Nephron (organoid): ENCODE data around the gene PYROXD2.

Experiments
- H3K27ac Mint-ChIP-seq, 3 experiments: 2 replicates each; pipeline ENCODE4 v1.8.0; 2020; ENCODE audit warnings: mixed read lengths in 3 of 3, mild to moderate bottlenecking in 2 of 3, moderate library complexity in 1 of 3
- H3K27me3 Mint-ChIP-seq: 2 replicates; pipeline ENCODE4 v1.8.0; 2021; ENCODE audit warnings: low read depth, mild to moderate bottlenecking, moderate library complexity, mixed read lengths
- H3K36me3 Mint-ChIP-seq: 2 replicates; pipeline ENCODE4 v1.8.0; 2020; ENCODE audit warnings: low read depth, mixed read lengths
- H3K4me1 Mint-ChIP-seq: 2 replicates; pipeline ENCODE4 v1.8.0; 2020; ENCODE audit warnings: mixed read lengths
- H3K4me3 Mint-ChIP-seq, 3 experiments: 2 replicates each; pipeline ENCODE4 v1.8.0; 2020; ENCODE audit warnings: mild to moderate bottlenecking in 3 of 3, mixed read lengths in 3 of 3, moderate library complexity in 2 of 3
- H3K9me3 Mint-ChIP-seq: 2 replicates; pipeline ENCODE4 v1.8.0; 2020; ENCODE audit warnings: mixed read lengths
- TF ChIP-seq, protein P1 (sequence below), 3 experiments: fragments of 200-600 bp; sonication (generic); IDR thresholded peaks; one replicate each; pipeline ENCODE4 v1.5.0; 2021; ENCODE audit warnings: antibody characterized with exemption in 3 of 3; ENCODE audit not compliant: unreplicated experiment in 3 of 3

Gene PYROXD2

DNA sequence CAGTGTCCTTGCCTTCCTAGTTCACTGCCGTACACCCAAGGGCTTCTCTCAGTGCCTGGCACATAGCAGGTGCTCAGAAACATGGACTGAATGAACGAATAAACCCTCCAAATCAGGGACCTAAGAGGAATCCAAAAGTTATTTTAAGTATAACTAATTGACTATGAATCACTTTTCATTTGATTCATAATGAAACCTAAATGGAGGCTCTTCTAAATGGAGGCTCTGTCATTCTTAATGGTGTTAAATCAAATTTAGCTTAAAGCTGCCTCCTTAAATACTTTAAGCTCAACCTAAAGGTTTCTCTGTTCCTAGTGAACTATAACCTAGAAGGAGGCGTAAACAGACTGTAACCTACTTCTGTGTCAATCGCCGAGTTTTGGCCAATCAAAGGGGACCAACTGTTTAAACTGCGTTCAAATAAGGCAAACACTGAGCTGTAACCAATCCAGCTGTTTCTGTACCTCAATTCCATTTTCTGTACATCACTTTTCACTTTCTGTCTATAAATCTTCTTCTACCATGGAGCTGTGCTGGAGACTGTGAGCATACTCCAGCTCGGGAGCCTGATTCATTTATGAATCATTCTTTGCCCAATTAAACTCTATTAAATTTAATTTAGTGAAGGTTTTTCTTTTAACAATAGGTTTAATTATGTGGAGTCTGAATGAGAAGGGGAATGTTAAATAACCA lies 11.0 kb downstream of the PYROXD2 start:
- TF ChIP-seq, protein P1, sequence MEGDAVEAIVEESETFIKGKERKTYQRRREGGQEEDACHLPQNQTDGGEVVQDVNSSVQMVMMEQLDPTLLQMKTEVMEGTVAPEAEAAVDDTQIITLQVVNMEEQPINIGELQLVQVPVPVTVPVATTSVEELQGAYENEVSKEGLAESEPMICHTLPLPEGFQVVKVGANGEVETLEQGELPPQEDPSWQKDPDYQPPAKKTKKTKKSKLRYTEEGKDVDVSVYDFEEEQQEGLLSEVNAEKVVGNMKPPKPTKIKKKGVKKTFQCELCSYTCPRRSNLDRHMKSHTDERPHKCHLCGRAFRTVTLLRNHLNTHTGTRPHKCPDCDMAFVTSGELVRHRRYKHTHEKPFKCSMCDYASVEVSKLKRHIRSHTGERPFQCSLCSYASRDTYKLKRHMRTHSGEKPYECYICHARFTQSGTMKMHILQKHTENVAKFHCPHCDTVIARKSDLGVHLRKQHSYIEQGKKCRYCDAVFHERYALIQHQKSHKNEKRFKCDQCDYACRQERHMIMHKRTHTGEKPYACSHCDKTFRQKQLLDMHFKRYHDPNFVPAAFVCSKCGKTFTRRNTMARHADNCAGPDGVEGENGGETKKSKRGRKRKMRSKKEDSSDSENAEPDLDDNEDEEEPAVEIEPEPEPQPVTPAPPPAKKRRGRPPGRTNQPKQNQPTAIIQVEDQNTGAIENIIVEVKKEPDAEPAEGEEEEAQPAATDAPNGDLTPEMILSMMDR (IDR thresholded peaks at IDR 0.05; ENCODE audit: unreplicated experiment in 3 of 3) = no peak
- Mint-ChIP-seq H3K4me1 (peaks cover 23% of the 10 kb centered on the region), H3K27ac (no peak overlapping the region), H3K36me3 (peaks cover 15% of the 10 kb centered on the region), H3K27me3 (peaks cover 3% of the 10 kb centered on the region), H3K9me3 (no peaks in the 10 kb centered on the region), H3K4me3 (no peak overlapping the region)

- no peaks in the 10 kb centered on the region for H3K9me3 Mint-ChIP-seq
- peaks cover 3% of the 10 kb centered on the region for H3K27me3 Mint-ChIP-seq
- TF ChIP-seq, protein P1 (IDR thresholded peaks at IDR 0.05; ENCODE audit: unreplicated experiment in 3 of 3) = no peak
- peaks cover 15% of the 10 kb centered on the region for H3K36me3 Mint-ChIP-seq
- no peak overlapping the region for H3K4me3 Mint-ChIP-seq
- H3K27ac Mint-ChIP-seq = no peak overlapping the region
- peaks cover 23% of the 10 kb centered on the region for H3K4me1 Mint-ChIP-seq
Observed at GRCh38 chr10:98402931-98403718, 11.9 kb downstream of the PYROXD2 start.

DNA sequence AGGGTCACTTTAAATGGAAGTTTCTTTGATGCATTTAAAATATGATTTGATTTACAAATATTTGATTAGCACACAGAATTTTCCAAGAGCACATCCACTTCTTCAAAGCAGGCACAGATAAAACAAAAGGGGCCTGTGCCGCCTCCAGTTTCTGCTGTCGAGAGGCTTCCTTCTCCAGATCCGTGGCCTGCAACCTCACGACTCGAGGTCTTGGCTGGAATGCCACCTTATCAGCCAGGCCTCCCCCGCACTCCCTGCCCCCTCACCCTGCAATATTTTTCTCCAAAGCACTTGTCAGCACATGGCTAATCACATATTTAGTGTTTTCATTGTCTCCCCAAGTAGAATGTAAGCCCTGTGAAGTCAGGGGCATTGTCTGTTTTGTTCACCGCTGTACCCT lies 12.5 kb downstream of the PYROXD2 start:
- H3K27ac Mint-ChIP-seq = no peak overlapping the region
- H3K9me3 Mint-ChIP-seq = no peaks in the 10 kb centered on the region
- H3K4me1 Mint-ChIP-seq = peaks cover 23% of the 10 kb centered on the region
- TF ChIP-seq, protein P1 (IDR thresholded peaks at IDR 0.05; ENCODE audit: unreplicated experiment in 3 of 3) = no peak
- no peak overlapping the region for H3K4me3 Mint-ChIP-seq
- peaks cover 3% of the 10 kb centered on the region for H3K27me3 Mint-ChIP-seq
- H3K36me3 Mint-ChIP-seq = peaks cover 15% of the 10 kb centered on the region

DNA sequence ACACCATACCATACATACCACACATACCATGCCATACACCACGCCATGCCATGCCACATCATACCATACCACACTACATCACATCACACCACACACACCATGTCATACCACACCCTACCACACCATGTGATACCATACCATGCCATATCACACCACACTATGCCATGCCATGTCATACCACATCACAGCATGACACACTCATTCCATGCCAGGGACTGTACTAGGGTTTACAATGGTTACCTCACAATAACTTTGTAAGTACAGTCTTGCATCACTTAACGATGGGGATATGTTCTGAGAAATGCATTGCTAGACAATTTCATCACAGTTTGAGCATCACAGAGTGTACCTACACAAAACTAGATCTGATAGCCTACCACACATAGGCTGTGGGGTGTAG lies 14.5 kb downstream of the PYROXD2 start:
- no peak overlapping the region for H3K4me3 Mint-ChIP-seq
- H3K9me3 Mint-ChIP-seq = no peaks in the 10 kb centered on the region
- no peak overlapping the region for H3K27ac Mint-ChIP-seq
- peaks cover 3% of the 10 kb centered on the region for H3K27me3 Mint-ChIP-seq
- peaks cover 17% of the 10 kb centered on the region for H3K4me1 Mint-ChIP-seq
- TF ChIP-seq, protein P1 (IDR thresholded peaks at IDR 0.05; ENCODE audit: unreplicated experiment in 3 of 3) = no peak
- H3K36me3 Mint-ChIP-seq = peaks cover 15% of the 10 kb centered on the region

- TF ChIP-seq, protein P1 (IDR thresholded peaks at IDR 0.05; ENCODE audit: unreplicated experiment in 3 of 3) = no peak
- peaks cover 14% of the 10 kb centered on the region for H3K4me1 Mint-ChIP-seq
- H3K9me3 Mint-ChIP-seq = no peaks in the 10 kb centered on the region
- no peak overlapping the region for H3K4me3 Mint-ChIP-seq
- no peak overlapping the region for H3K27ac Mint-ChIP-seq
- H3K36me3 Mint-ChIP-seq = peaks cover 15% of the 10 kb centered on the region
- peaks cover 3% of the 10 kb centered on the region for H3K27me3 Mint-ChIP-seq
Observed at GRCh38 chr10:98399784-98400183, 15.2 kb downstream of the PYROXD2 start.
